Measurements from ENCODE around the gene GPRIN3.

DNA sequence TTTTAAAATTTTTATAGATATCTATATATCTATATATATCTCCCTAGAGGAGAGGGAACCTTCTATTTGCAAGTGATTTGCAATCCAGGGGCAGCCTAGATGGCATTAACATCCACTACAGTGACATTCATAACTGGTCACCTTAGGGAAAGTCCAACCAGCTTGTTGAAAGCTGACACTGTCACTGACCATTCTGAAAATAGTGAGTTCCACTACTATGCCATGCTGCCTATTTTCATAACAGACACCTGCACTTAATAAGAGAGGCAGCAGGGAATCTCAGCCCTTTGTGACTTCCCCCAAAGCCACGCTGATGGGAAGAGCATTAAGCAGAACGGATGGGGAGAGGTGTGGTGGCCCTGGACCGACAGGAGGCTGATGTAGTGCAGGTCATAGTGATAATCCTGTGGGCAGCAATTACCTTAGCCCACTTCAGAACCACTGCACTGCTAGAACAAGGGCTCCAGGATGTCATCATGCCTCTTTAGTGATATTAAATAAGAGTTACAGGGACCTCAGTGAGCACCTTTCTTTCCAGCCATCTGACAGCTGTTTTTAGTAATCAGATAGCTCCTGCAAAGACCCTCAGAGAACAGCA lies 51.3 kb downstream of the GPRIN3 start:
- TF ChIP-seq, protein P1, sequence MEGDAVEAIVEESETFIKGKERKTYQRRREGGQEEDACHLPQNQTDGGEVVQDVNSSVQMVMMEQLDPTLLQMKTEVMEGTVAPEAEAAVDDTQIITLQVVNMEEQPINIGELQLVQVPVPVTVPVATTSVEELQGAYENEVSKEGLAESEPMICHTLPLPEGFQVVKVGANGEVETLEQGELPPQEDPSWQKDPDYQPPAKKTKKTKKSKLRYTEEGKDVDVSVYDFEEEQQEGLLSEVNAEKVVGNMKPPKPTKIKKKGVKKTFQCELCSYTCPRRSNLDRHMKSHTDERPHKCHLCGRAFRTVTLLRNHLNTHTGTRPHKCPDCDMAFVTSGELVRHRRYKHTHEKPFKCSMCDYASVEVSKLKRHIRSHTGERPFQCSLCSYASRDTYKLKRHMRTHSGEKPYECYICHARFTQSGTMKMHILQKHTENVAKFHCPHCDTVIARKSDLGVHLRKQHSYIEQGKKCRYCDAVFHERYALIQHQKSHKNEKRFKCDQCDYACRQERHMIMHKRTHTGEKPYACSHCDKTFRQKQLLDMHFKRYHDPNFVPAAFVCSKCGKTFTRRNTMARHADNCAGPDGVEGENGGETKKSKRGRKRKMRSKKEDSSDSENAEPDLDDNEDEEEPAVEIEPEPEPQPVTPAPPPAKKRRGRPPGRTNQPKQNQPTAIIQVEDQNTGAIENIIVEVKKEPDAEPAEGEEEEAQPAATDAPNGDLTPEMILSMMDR (IDR thresholded peaks at IDR 0.05): no peak
- TF ChIP-seq POLR2AphosphoS5 (IDR thresholded peaks at IDR 0.05) (no peak), POLR2A (IDR thresholded peaks at IDR 0.05) (no peak)

All from upper lobe of left lung (tissue), 4 donors.